Ovary (tissue), 3 donors: ENCODE measurements around the gene TPRG1.

Experiments used
- CTCF ChIP-seq, 3 donors: fragments of 450-650 bp in 2 of 3; fragments of 200-600 bp in 1 of 3; IDR thresholded peaks; one replicate each; pipeline versions ENCODE4 v1.5.1 to v1.8.0; 2016 to 2022; ENCODE audit warnings: antibody characterized with exemption in 3 of 3, mild to moderate bottlenecking in 1 of 3
- EP300 ChIP-seq: sonication (generic); formaldehyde crosslinking; IDR thresholded peaks from one replicate; pipeline ENCODE4 v1.6.1; 2017; ENCODE audit warnings: antibody characterized with exemption
- POLR2A ChIP-seq: fragments of 450-650 bp; IDR thresholded peaks from one replicate; pipeline ENCODE4 v1.6.1; 2017; ENCODE audit warnings: antibody characterized with exemption, mild to moderate bottlenecking, moderate library complexity
- donor health status: DM: no; HTN: no; CAD: no.

- no peak for TF ChIP-seq POLR2A
- no peak for TF ChIP-seq CTCF (IDR thresholded peaks at IDR 0.05)
- no peak for TF ChIP-seq EP300
Measured at GRCh38 chr3:189167027-189167766, 4.6 kb upstream of the TPRG1 start.
